ENCODE data around the gene ENTPD2. TPM values are rescaled to one million over a fixed set of nuclear protein-coding genes. Genes with fewer than 3 reads are reported as not detected.

The ENTPD2 gene
- total RNA-seq, 1 experiment from 2014 or later: 32.5 TPM

GRCh38 chr9:137085920-137086530 lies 32.2 kb upstream of the ENTPD2 start:
- no TSS peak for BruUV-seq (replicated peaks)
- CTCF ChIA-PET: interaction anchor here (0.8 to 4.8 kb wide), 14 partner anchors 17 to 325 kb away, joined by 3 to 49 read pairs (median 4); partner anchors contain the start of genes AJM1, NPDC1, RNF224 and SAPCD2
- intact Hi-C loops (cut with micrococcal nuclease): loop anchor here (1.0 kb wide), 1 partner anchor 32 kb away; no protein-coding TSS in a partner anchor

GRCh38 chr9:137084526-137084925 lies 30.7 kb upstream of the ENTPD2 start:
- BruUV-seq (replicated peaks): no TSS peak
- Histone ChIP-seq H3K36me3 (ENCODE audit: control insufficient read depth in 1 of 2, insufficient read depth in 2 of 2, low read length in 2 of 2) (peaks cover 0 to 5% of the 10 kb centered on the region in 2 experiments; a peak in 1 of 4 replicates), H2AFZ (ENCODE audit: low read depth, low read length, poor library complexity, severe bottlenecking) (no peak overlapping the region), H3K9me3 (ENCODE audit: control insufficient read depth in 1 of 2, insufficient read depth in 1 of 2, low read depth in 1 of 2, low read length in 2 of 2) (no peaks in the 10 kb centered on the region), H3K4me2 (ENCODE audit: low read length) (peak overlapping the region; percentile 98), H3K4me1 (ENCODE audit: control insufficient read depth in 1 of 2, insufficient read depth in 2 of 2, low read length in 2 of 2) (peaks cover 38 to 59% of the 10 kb centered on the region in 2 experiments), H3K27ac (ENCODE audit: low read depth, low read length) (peak overlapping the region; percentile 98), H3K4me3 (replicated peaks in 1 of 2; ENCODE audit: low read depth in 1 of 2, low read length in 2 of 2) (no peak overlapping the region), H3K27me3 (ENCODE audit: insufficient read depth, low read length) (no peaks in the 10 kb centered on the region), H3K9me2 (ENCODE audit: insufficient read depth) (no peaks in the 10 kb centered on the region), H4K20me1 (ENCODE audit: insufficient read depth) (no peaks in the 10 kb centered on the region), H3K9ac (ENCODE audit: low read length) (peak overlapping the region; percentile 50; the same call in 1 of the 2 replicates), H3K79me2 (ENCODE audit: insufficient read depth, low read length) (peaks cover 13% of the 10 kb centered on the region; the same call in 1 of the 2 replicates)
- CTCF ChIA-PET: interaction anchor here (1.6 to 4.8 kb wide), 3 partner anchors 15 to 38 kb away, joined by 3 to 49 read pairs (median 9); partner anchors contain the start of genes NPDC1 and SAPCD2
- intact Hi-C loops (cut with micrococcal nuclease): no loop called here
- DNase-seq (ENCODE audit: low read depth, low spot score): no peak
- RAD21 ChIA-PET (ENCODE audit: low non-redundant PET in 1 of 2, low total read pairs in 2 of 2, uncharacterized antibody in 2 of 2, unreplicated experiment in 2 of 2): no interaction called here
- ATAC-seq: no peak
- POLR2A ChIA-PET: interaction anchor here (0.7 to 4.8 kb wide), 3 partner anchors 15 to 125 kb away, joined by 3 to 43 read pairs (median 3); partner anchors contain the start of gene SAPCD2
- no peak for TF ChIP-seq SP1 (IDR thresholded peaks at IDR 0.05; ENCODE audit: low read depth)
- TF ChIP-seq CEBPB (IDR thresholded peaks at IDR 0.05; ENCODE audit: low read depth): no peak
- no peak for TF ChIP-seq TCF7L2 (IDR thresholded peaks at IDR 0.05; ENCODE audit: borderline replicate concordance, extremely low read depth, insufficient read depth, insufficient read length)
- no peak for TF ChIP-seq JUND (IDR thresholded peaks at IDR 0.05)
- no peak for TF ChIP-seq CTCF (IDR thresholded peaks at IDR 0.05 in 2 of 3, conservative IDR thresholded peaks at IDR 0.05 in 1 of 3; ENCODE audit: borderline replicate concordance in 1 of 3, insufficient read depth in 1 of 3, low read depth in 2 of 3, low read length in 2 of 3)
- no peak for TF ChIP-seq YY1 (IDR thresholded peaks at IDR 0.05; ENCODE audit: extremely low read depth, insufficient replicate concordance, low read depth, low read length)
- no peak for TF ChIP-seq POLR2AphosphoS5 (IDR thresholded peaks at IDR 0.05; ENCODE audit: low read depth, low read length)
- no peak for TF ChIP-seq ZNF274 (IDR thresholded peaks at IDR 0.05; ENCODE audit: low read depth, low read length)
- TF ChIP-seq POLR2A (IDR thresholded peaks at IDR 0.05; ENCODE audit: borderline replicate concordance, extremely low read depth, insufficient read depth, insufficient read length): no peak
- TF ChIP-seq RAD21 (IDR thresholded peaks at IDR 0.05; ENCODE audit: low read depth): no peak
- no peak for TF ChIP-seq ATF3 (IDR thresholded peaks at IDR 0.05)
- no peak for TF ChIP-seq EZH2 (IDR thresholded peaks at IDR 0.05)

More at GRCh38 chr9:137085920-137086530, 32.2 kb upstream of the ENTPD2 start:
- peak overlapping the region; percentile 67 to 96 for H3K4me3 ChIP-seq (replicated peaks in 1 of 2; ENCODE audit: low read depth in 1 of 2, low read length in 2 of 2)
- ChIA-PET POLR2A (interaction anchor here (0.8 to 4.8 kb wide), 12 partner anchors 9 to 155 kb away, joined by 3 to 43 read pairs (median 4); partner anchors contain the start of genes LCNL1, SAPCD2, TUBB4B and UAP1L1), RAD21 (ENCODE audit: low non-redundant PET in 1 of 2, low total read pairs in 2 of 2, uncharacterized antibody in 2 of 2, unreplicated experiment in 2 of 2) (interaction anchor here (1.5 to 2.1 kb wide), 2 partner anchors 18 kb away, joined by 5 to 12 read pairs; no protein-coding TSS in a partner anchor)
- H2AFZ ChIP-seq (ENCODE audit: low read depth, low read length, poor library complexity, severe bottlenecking): no peak overlapping the region
- H3K27ac ChIP-seq (ENCODE audit: low read depth, low read length): peak overlapping the region; percentile 98
- 0 out of 4 replicates have a peak, but pooled peaks cover 0 to 4% of the 10 kb centered on the region in 2 experiments for H3K36me3 ChIP-seq (ENCODE audit: control insufficient read depth in 1 of 2, insufficient read depth in 2 of 2, low read length in 2 of 2)
- DNase-seq (ENCODE audit: low read depth, low spot score): no peak
- H3K9me2 ChIP-seq (ENCODE audit: insufficient read depth): no peaks in the 10 kb centered on the region
- H3K4me2 ChIP-seq (ENCODE audit: low read length): peak overlapping the region; percentile 98
- peaks cover 38 to 59% of the 10 kb centered on the region in 2 experiments for H3K4me1 ChIP-seq (ENCODE audit: control insufficient read depth in 1 of 2, insufficient read depth in 2 of 2, low read length in 2 of 2)
- H3K27me3 ChIP-seq (ENCODE audit: insufficient read depth, low read length): no peaks in the 10 kb centered on the region
- H4K20me1 ChIP-seq (ENCODE audit: insufficient read depth): no peaks in the 10 kb centered on the region
- H3K79me2 ChIP-seq (ENCODE audit: insufficient read depth, low read length): peaks cover 13% of the 10 kb centered on the region; the same call in 1 of the 2 replicates
- H3K9ac ChIP-seq (ENCODE audit: low read length): peak overlapping the region; percentile 80
- no peak for TF ChIP-seq EGR1 (IDR thresholded peaks at IDR 0.05; ENCODE audit: low read depth)
- TF ChIP-seq ELF1 (IDR thresholded peaks at IDR 0.05; ENCODE audit: borderline replicate concordance, low read depth): no peak
- peak; percentile 86 for TF ChIP-seq ZFX (IDR thresholded peaks at IDR 0.05)
- no peak for TF ChIP-seq SP1 (IDR thresholded peaks at IDR 0.05; ENCODE audit: low read depth)
- no peak for TF ChIP-seq ATF3 (IDR thresholded peaks at IDR 0.05)
- H3K9me3 ChIP-seq (ENCODE audit: control insufficient read depth in 1 of 2, insufficient read depth in 1 of 2, low read depth in 1 of 2, low read length in 2 of 2): no peaks in the 10 kb centered on the region
- ATAC-seq: peak; percentile 15

Measured in HCT116 (cell line).